Endometrium (tissue), 2 donors: ENCODE measurements around the gene ZNF512B.

Experiments used
- FAIRE-seq: peaks from 2 replicates; lab custom pipeline; 2012; peaks lifted over from hg19 to GRCh38; lab: Jason Lieb, UNC
- donor health status: control.
- donor health status: control.

The ZNF512B gene

GRCh38 chr20:63947638-63948456 is 21.9 kb downstream of the ZNF512B start:
- no peak for FAIRE-seq

GRCh38 chr20:63946986-63947637 is 22.6 kb downstream of the ZNF512B start:
- FAIRE-seq, result no peak

- FAIRE-seq, result no peak
These were observed 23.5 kb downstream of the ZNF512B start for GRCh38 chr20:63945921-63946920.

GRCh38 chr20:63945031-63945658 is 24.6 kb downstream of the ZNF512B start:
- FAIRE-seq, result no peak

- FAIRE-seq, result no peak
These were observed 25.4 kb downstream of the ZNF512B start for GRCh38 chr20:63944078-63944941.

- FAIRE-seq, result no peak
These were observed 26.0 kb downstream of the ZNF512B start for GRCh38 chr20:63943808-63944077.

- no peak for FAIRE-seq
These were observed 26.5 kb downstream of the ZNF512B start for GRCh38 chr20:63942969-63943807.

GRCh38 chr20:63942250-63942951 is 27.3 kb downstream of the ZNF512B start:
- FAIRE-seq, result no peak

GRCh38 chr20:63941282-63942081 is 28.2 kb downstream of the ZNF512B start:
- FAIRE-seq, result no peak

GRCh38 chr20:63940472-63941266 is 29.1 kb downstream of the ZNF512B start:
- no peak for FAIRE-seq

- FAIRE-seq, result no peak
These were observed 29.7 kb downstream of the ZNF512B start for GRCh38 chr20:63940071-63940471.

GRCh38 chr20:63939061-63939935 is 30.4 kb downstream of the ZNF512B start:
- FAIRE-seq, result no peak

GRCh38 chr20:63937596-63937995 is 32.1 kb downstream of the ZNF512B start:
- FAIRE-seq, result no peak

- no peak for FAIRE-seq
These were observed 34.3 kb downstream of the ZNF512B start for GRCh38 chr20:63935447-63935846.

GRCh38 chr20:63934271-63935068 is 35.3 kb downstream of the ZNF512B start:
- no peak for FAIRE-seq

- no peak for FAIRE-seq
These were observed 36.1 kb downstream of the ZNF512B start for GRCh38 chr20:63933646-63934045.
